ENCODE measurements around the gene NBPF15. TPM values are rescaled to one million over a fixed set of nuclear protein-coding genes. Genes with fewer than 3 reads are reported as not detected.
"Not testable (repeated sequence)": the region's sequence is repeated elsewhere in the genome, so short reads cannot be mapped to it uniquely, and the experiment has no call there.

NBPF15 gene
- 1 to 10 TPM; 5.5 to 8.9 TPM for total RNA-seq

- not testable (repeated sequence) for H3K27me3 ChIP-seq, H3K4me1 ChIP-seq, H3K9me3 ChIP-seq, H3K36me3 ChIP-seq
- peak within 1 kb of the TSS; percentile 50 to 79 for H3K27ac ChIP-seq
- H3K4me3 ChIP-seq, result peak within 1 kb of the TSS; percentile 67 to 70
- DNase-seq (ENCODE audit: low spot score), result peak; percentile 72
These were observed at the start of gene NBPF15 for GRCh38 chr1:144461136-144461759. NBPF15 (minus strand) TSS chr1:144461669; CDS start chr1:144440003, 21,666 bp downstream.

GRCh38 chr1:144496429-144496828 is 35.0 kb upstream of the NBPF15 start:
- not testable (repeated sequence) for H3K27ac ChIP-seq; DNase-seq (ENCODE audit: low spot score); H3K4me3 ChIP-seq; H3K4me1 ChIP-seq; H3K9me3 ChIP-seq; H3K36me3 ChIP-seq; H3K27me3 ChIP-seq

GRCh38 chr1:144494130-144494529 is 32.7 kb upstream of the NBPF15 start:
- not testable (repeated sequence) for H3K27me3 ChIP-seq; H3K27ac ChIP-seq; DNase-seq (ENCODE audit: low spot score); H3K4me3 ChIP-seq; H3K36me3 ChIP-seq; H3K4me1 ChIP-seq; H3K9me3 ChIP-seq

- H3K36me3 ChIP-seq; H3K4me1 ChIP-seq; DNase-seq (ENCODE audit: low spot score); H3K27me3 ChIP-seq; H3K4me3 ChIP-seq; H3K27ac ChIP-seq; H3K9me3 ChIP-seq: not testable (repeated sequence)
These were observed 28.9 kb upstream of the NBPF15 start for GRCh38 chr1:144490394-144490793.

- not testable (repeated sequence) for H3K9me3 ChIP-seq; H3K4me3 ChIP-seq; H3K36me3 ChIP-seq; H3K27ac ChIP-seq; H3K4me1 ChIP-seq; DNase-seq (ENCODE audit: low spot score); H3K27me3 ChIP-seq
These were observed 25.5 kb upstream of the NBPF15 start for GRCh38 chr1:144487002-144487401.

- H3K9me3 ChIP-seq; H3K27me3 ChIP-seq; H3K4me1 ChIP-seq; H3K36me3 ChIP-seq; H3K4me3 ChIP-seq; H3K27ac ChIP-seq; DNase-seq (ENCODE audit: low spot score): not testable (repeated sequence)
These were observed 23.9 kb upstream of the NBPF15 start for GRCh38 chr1:144485048-144485993.

- H3K4me1 ChIP-seq; H3K9me3 ChIP-seq; H3K27me3 ChIP-seq; H3K36me3 ChIP-seq; H3K4me3 ChIP-seq; DNase-seq (ENCODE audit: low spot score); H3K27ac ChIP-seq: not testable (repeated sequence)
These were observed 12.4 kb upstream of the NBPF15 start for GRCh38 chr1:144473897-144474296.

GRCh38 chr1:144471434-144471833 is 10.0 kb upstream of the NBPF15 start:
- H3K27me3 ChIP-seq; H3K4me3 ChIP-seq; H3K27ac ChIP-seq; H3K4me1 ChIP-seq; H3K36me3 ChIP-seq; DNase-seq (ENCODE audit: low spot score); H3K9me3 ChIP-seq: not testable (repeated sequence)

GRCh38 chr1:144461778-144462177 is 309 bp upstream of the NBPF15 start:
- DNase-seq (ENCODE audit: low spot score); H3K27ac ChIP-seq; H3K27me3 ChIP-seq; H3K9me3 ChIP-seq; H3K4me1 ChIP-seq; H3K36me3 ChIP-seq: not testable (repeated sequence)
- peak overlapping the region in 1 of 2 donors; percentile 70 for H3K4me3 ChIP-seq

GRCh38 chr1:144460686-144461085 is 783 bp downstream of the NBPF15 start:
- not testable (repeated sequence) for H3K9me3 ChIP-seq; H3K36me3 ChIP-seq; H3K4me1 ChIP-seq; H3K27me3 ChIP-seq; DNase-seq (ENCODE audit: low spot score)
- Histone ChIP-seq H3K27ac (peak overlapping the region; percentile 50 to 79), H3K4me3 (peak overlapping the region; percentile 67 to 70)

- H3K27me3 ChIP-seq; H3K36me3 ChIP-seq; H3K27ac ChIP-seq; H3K4me1 ChIP-seq; DNase-seq (ENCODE audit: low spot score); H3K9me3 ChIP-seq; H3K4me3 ChIP-seq: not testable (repeated sequence)
These were observed 19.1 kb downstream of the NBPF15 start for GRCh38 chr1:144442402-144442801.

GRCh38 chr1:144439737-144440136 is 21.7 kb downstream of the NBPF15 start:
- not testable (repeated sequence) for H3K4me1 ChIP-seq; H3K27me3 ChIP-seq; H3K36me3 ChIP-seq; DNase-seq (ENCODE audit: low spot score); H3K4me3 ChIP-seq; H3K9me3 ChIP-seq; H3K27ac ChIP-seq

- not testable (repeated sequence) for DNase-seq (ENCODE audit: low spot score); H3K9me3 ChIP-seq; H3K27me3 ChIP-seq; H3K4me1 ChIP-seq; H3K36me3 ChIP-seq
- Histone ChIP-seq H3K4me3 (peak overlapping the region; percentile 37 to 50), H3K27ac (peak overlapping the region; percentile 11 to 31)
These were observed 42.4 kb downstream of the NBPF15 start for GRCh38 chr1:144418891-144419694.

- not testable (repeated sequence) for H3K36me3 ChIP-seq; H3K4me1 ChIP-seq; H3K27me3 ChIP-seq; DNase-seq (ENCODE audit: low spot score); H3K9me3 ChIP-seq
- Histone ChIP-seq H3K27ac (peak overlapping the region in 1 of 2 donors; percentile 86), H3K4me3 (peak overlapping the region; percentile 40 to 55)
These were observed 47.9 kb downstream of the NBPF15 start for GRCh38 chr1:144413404-144414118.

Measured in right atrium auricular region (tissue), 2 donors.